HG03135 (cell line): ENCODE measurements around the gene CREB3L1.

Experiments used
- ATAC-seq: cut with Tn5 transposase; IDR thresholded peaks from one replicate; pipeline ENCODE4 v1.9.1; 2021; ENCODE audit warnings: mild to moderate bottlenecking, moderate library complexity; ENCODE audit not compliant: unreplicated experiment

Gene CREB3L1, protein sequence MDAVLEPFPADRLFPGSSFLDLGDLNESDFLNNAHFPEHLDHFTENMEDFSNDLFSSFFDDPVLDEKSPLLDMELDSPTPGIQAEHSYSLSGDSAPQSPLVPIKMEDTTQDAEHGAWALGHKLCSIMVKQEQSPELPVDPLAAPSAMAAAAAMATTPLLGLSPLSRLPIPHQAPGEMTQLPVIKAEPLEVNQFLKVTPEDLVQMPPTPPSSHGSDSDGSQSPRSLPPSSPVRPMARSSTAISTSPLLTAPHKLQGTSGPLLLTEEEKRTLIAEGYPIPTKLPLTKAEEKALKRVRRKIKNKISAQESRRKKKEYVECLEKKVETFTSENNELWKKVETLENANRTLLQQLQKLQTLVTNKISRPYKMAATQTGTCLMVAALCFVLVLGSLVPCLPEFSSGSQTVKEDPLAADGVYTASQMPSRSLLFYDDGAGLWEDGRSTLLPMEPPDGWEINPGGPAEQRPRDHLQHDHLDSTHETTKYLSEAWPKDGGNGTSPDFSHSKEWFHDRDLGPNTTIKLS

DNA sequence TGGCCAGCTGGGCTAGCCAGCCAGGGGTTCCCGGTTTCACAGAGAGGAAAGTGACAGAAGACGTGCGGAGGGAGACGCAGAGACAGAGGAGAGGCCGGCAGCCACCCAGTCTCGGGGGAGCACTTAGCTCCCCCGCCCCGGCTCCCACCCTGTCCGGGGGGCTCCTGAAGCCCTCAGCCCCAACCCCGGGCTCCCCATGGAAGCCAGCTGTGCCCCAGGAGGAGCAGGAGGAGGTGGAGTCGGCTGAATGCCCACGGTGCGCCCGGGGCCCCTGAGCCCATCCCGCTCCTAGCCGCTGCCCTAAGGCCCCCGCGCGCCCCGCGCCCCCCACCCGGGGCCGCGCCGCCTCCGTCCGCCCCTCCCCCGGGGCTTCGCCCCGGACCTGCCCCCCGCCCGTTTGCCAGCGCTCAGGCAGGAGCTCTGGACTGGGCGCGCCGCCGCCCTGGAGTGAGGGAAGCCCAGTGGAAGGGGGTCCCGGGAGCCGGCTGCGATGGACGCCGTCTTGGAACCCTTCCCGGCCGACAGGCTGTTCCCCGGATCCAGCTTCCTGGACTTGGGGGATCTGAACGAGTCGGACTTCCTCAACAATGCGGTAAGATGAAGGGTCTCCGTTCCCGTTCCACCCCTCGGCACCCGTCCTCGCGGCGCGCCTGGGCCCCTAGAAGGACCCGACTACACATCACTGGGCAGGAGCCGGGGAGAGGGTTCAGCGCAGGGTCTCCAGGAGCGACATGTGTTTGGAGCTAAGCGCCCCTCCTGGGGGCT, at the start of gene CREB3L1:
TSS of gene CREB3L1 (plus strand) at position 41 of the 765 bp plus-strand sequence. CDS start at position 491, 450 bp downstream.
- ATAC-seq: no peak

DNA sequence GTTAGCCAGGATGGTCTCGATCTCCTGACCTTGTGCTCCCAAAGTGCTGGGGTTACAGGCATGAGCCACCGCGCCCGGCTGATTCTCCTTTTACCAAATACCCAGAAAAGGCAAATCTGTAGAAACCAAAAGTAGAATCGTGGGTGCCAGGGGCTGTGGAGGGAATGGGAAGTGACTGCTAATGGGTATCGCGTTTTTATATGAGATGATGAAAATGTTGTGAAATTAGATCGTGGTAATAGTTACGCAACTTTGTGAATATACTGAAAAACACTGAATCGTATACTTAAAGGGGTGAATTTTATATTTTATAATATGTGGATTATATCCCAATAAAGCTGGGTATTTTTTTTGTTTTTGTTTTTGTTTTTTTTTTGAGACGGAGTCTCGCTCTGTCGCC, 48.2 kb upstream of the CREB3L1 start:
- ATAC-seq: no peak

DNA sequence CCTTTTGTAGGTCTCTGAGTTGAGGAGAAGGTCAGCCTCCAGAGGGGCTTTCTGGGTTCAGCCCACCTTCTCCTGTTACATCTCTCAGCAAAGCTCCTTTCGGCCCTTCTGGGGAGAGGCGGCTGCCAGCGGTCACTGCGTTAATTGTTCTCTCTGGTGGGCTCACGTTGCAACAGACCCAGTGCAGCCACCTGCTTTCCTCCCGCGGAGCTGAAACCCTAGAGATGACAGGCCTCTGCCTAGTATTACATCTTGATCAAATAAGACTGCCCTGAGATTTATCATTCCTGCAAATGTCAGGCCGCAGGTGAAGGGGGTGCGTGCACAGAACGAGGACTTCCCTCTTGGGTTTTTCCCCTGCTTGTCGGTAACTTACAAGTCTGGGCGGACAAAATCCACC, 43.2 kb upstream of the CREB3L1 start:
- no peak for ATAC-seq

DNA sequence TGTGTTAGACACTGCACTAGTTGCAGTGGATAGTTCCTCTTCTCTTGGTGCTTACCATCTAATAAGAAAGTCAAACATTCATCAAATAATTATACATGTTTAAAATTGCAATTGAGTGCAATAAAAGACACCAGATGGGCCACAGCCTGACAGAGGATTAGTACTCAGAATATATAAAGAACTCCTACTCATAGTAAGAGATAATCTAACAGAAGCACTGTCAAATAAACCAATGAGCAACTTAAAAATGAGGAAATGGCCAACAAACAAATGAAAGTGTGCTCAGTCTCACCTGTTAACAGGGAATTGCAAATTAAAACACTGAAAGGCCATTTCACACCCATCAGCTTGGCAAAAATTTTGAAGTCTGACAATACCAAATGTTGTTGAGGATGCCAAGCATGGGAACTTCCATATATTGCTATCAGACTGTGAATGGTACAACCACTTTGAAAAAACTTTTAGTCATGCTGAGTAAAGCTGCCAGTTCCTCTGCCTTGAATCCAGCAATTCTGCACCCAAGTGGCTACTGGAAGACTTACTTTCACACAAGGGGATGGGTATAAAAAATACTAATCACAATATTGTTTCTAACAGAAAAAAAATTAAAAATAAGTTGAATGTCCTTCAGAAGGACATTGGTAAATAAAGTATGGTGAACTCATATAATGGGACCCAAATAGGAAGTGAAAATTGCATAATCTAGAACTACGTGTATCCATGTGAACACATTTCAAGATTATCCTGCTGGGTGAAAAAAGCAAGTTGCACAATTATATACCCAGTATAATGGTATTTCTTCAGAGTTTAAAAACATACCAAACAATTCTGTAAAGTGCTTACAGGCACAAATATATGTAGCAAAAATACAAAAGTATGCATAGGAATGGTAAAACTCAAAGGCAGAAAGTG, 41.4 kb upstream of the CREB3L1 start:
- no peak for ATAC-seq

DNA sequence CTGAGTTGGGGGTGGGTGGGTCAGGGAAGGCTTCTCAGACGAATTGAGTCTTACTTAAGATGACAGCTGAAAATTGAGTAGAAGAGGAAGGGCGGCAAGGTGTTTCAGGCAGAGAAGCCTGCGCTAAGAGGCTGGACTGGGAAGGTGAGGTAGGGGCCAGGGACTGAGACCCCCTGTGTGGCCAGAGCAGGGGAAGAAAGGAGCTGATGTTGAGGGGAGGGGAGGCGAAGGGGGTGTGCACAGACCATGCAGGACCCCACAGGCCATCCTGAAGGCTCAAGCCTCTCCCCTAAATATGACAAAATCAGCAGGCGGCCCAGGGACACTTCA, 40.6 kb upstream of the CREB3L1 start:
- ATAC-seq: no peak

DNA sequence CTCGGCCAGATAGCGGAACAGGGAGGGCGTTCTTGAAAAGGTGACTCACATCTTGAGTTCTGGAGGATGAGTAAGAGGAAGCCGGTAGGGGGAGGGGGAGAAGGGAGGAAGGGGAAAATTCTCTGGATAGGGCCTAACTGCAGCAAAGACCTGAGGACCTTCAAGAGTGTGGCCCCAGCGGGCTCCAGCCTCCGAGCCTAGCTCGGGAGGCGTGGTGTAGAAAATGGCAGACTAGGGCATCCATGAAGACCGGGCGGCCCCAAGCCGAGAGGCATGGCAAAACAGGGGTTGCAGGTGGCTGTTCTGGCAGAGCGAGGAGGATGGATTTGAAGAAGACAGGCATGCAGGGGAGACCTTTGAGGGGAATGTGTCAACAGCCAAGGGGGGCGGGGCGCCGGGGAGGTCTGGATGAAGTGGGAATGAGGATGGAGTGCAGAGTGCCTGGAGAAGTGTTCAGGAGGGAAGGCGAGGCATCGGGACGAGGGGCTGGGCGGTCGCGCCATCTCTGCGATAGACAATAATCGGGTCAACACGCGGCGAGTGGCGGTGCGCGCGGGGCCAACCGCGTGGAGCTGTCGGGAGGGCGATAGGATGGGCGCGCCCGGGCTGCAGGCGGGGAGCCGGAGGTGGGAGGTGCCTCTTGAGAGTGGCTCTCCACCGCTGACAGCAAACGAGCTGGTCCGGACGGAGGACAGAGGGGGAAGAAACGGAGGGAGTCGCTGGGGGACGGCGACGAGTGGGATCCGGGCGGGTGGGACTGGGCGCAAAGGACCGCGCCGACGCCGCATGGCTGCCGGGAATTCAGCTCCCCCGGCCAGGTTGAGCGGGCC, 40.0 kb upstream of the CREB3L1 start:
- ATAC-seq: no peak

DNA sequence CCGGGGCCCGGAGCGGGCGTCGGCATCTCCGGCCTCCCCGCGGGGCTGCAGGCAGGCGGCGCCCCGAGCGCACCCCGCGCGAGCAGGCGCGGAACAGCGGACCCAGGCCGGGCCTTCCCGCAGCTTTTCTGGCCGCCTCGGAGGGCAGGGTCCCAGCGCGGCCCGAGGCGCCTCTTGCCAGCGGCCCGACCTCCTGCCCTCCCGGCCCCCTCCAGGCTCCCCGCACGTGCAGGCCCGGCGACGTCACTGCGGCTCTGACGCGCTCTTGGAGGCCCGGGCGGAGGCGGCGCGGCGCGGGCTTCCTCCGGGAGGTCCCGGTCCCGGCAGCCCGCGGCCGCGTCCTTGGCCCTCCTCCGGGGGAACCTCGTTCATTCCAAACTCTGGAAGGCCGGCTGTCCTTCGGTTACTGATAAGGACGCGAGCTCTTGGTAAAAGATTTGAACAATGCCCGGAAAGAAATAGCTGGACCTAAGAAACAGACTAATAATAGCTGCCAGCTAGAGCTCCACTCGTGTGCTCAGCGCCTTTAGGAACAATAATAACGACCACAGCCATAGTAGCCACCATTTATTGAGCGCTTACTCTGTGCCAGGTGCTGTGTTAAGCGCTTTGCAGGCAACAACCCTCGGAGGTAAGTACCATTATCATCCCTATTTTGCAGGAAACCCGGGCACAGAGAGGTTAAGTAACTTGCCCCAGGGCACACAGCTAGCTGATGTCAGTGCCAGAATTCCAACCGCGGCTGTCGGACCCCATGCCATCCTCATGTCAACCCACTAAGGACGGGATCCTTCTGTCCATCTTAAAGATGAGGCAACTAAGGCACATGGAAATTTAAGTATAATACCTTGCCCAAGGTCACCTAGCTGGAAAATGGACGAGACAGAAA, 39.1 kb upstream of the CREB3L1 start:
- no peak for ATAC-seq

DNA sequence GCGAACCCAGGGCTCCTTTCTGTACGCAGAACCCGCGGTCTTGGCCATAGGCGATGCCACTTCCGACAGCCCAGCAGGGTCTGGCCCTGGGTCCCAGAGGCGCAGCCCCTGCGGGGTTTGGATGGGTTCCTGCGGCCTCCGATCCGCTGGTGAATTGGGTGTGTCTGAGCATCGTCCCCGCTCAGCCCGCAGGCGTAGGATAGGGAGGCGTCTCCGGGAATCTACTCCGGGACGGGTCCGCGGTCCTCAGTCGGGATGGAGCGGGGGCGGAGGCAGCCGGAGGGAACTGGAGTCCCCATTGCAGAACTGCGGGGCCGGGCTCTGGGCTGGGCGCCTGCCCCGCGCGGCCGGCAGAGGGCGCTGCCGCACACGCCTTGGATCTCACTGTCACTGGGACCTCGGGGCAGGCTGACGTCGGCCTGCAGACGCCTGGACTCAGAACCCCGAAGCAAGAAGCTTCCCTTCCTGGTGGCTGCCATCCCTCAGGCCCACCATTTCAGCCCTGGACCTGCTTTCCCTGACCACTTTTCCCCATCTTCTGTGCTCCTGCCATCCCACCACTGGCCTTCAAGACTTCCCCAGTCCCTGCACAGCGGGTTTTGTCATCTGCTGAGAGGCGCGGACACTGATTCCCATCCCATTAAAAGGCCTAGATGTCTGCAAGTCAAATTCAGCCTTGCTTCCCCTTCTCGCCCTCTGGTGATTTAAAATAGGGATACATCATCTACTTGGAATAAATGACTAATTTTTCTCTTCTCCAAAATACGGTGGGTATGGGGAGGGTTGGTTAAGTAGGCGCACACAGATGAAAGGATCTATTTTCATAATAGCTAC, 38.3 kb upstream of the CREB3L1 start:
- ATAC-seq: peak; percentile 67

DNA sequence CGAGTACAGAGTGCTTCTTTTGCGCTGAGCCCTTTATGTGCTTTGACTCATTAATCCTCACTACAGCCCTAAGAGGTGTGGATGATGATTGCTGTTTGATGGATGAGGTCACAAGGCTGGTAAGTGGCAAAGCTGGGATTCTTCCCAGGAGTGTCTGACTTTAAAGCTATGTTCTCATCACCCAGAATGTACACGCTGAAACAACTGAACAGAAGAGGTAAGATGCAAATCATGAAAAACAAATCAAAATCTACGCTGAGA, 37.7 kb upstream of the CREB3L1 start:
- ATAC-seq: no peak

DNA sequence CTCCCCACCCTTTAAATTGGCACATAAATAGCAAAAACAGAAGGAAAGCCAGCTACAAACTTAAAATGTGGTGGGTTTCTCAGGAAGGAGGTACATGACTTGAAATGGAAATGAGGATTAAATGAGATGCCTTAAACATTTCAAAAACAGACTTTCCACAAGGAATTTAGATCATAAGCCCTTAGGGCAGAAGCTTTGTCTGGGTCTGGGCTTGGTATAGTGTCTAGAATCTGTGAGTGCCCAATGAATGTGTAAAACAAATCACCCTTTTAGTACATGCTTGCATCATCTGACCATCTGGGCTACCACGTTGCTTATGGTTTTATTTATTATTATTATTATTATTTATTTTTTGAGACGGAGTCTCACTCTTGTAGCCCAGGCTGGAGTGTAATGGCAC, 37.1 kb upstream of the CREB3L1 start:
- no peak for ATAC-seq

DNA sequence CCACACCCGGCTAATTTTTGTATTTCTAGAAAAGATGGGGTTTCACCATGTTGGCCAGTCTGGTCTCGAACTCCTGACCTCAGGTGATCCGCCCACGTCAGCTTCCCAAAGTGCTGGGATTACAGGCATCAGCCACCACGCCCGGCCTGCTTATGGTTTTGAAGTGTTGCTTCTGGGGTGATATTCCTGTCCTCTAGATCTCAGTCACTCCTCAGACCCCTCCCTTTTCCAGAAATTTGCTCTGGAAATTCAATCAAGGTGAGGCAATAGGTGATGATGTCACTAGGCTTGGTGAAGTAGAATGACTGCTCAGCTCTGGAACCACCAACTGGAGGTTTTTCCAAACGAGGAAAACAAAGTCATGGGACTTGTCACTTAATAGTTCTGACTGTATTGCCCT, 36.6 kb upstream of the CREB3L1 start:
- ATAC-seq: no peak

DNA sequence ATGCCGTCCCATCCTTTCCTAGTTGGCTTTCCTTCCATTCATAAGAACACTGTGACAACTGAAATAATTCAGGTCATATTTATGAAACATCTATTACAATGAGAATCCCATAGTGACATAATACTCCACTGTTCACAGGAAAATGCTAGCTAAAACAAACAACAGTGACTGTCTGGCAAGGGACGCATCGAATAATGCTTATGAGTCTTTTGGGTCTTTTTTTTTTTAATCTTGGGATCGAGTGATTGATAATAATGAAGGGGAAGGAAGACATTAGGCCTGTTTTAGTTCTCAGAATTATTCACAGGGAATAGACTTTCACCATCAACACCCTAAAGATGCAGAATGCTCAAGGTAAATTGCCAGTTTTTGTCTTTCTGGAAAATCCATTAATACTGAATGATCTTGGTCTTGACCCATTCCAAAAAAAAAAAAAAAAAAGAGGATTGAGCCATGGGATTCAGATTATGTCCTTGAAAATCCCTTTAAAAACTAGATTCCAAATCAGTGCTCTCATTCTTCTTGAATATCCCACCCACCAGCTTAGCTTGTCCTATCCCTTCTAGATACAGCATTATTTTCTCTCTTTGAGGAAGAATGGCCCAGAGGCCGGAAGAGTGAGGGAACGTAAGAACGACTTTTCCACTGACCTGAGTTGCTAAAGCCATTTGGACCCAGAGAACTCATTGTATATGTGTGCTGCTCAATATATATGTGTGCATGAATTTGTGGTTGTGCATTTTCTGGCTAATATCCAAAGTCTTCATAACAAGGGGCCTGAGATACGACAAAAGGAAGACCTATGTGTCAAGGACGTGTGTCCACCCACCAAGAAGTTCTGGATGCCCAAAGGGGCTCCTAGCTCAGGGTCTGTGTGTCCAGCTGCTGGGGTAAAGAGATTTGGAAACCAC, 35.2 kb upstream of the CREB3L1 start:
- ATAC-seq: no peak

DNA sequence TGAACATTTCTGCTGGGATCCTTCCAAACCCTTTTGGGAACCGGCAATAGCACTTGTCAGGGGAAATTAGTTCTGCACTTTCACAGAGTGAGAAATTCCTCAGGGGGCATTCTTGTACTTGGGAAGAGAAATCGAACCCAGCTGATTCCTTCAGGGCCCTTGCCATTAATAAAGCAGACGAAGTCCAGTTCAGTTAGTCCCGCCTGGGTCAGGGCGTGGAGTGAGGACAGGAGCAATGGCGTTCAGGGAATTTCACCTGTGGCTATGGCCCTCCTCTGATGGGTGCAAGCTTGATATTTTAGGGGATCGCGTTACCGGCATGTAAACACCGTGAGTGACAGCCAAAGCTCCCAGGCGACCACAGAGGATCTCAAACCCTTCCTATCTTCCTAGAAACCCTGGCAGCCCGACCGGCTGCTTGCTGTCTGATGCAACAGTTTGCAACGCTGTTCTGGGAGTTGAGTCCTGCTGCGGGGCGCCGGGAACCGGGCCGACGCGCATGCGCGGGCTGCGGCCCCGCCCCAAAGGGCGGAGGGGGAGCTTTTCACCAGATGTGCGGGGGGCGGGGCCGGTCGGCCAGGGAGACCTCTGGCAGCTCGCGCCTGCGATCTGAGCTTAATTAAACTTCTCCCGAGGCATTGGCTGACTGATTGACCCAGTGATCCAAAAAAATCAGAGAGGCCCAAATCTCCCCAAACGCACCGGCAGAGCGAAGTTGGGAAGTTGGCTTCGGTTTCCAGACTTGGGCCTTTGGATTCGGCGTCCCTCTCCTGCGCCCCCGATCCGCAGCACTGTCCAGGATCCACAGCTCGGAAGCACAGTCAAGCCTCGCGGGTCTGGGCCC, 34.3 kb upstream of the CREB3L1 start:
- peak; percentile 70 for ATAC-seq

DNA sequence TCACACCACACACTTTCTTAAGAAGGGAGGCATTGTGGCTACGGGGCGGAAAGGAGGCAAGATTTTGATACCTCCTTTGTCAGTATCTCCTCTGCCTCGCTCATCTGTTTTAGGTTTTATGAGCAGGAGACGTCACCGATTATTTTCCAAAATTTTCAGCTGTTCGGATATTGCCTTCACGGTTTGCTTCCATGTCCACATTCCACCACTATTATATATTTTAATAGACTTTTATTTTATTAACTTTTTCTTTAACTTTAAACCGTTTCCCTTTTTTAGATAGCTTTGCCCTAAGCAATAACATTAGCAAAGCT, 33.7 kb upstream of the CREB3L1 start:
- no peak for ATAC-seq

DNA sequence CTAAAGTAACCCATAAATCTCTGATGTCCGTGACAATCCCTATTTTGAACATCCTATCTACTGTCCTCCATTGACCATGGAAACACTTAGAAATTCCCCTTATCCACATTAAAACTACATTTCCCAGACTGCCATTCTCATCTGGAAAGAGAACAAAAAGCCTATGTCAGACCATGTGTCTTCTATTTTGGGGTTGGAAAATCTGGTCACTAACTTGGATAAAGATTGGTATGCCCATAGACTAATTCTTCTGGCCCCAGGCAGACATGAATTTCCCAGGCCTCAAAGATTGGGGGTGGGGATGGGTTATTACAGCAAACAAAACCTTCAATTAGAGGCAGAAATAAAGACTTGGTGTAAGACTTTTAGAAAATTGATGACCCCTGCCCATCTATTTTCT, 30.9 kb upstream of the CREB3L1 start:
- no peak for ATAC-seq

DNA sequence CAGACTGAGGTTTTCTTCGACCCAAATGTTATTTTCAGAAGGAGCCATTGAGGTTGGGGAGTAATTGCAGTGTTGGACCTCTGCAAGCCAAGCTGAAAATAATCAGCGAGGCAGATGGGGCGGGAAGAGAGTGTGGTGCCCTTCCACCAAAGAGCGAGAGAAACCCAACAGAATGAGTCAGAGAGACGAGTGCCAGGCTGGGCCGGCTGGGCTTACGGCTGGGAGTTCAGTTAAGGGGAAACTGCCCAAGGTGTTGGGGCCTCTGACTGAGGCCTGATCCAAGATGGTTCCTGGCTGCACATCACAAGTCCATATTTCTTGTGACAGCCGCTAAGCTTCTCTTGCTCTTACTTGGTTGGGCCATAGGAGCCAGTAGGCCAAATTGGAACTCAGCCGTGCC, 30.4 kb upstream of the CREB3L1 start:
- no peak for ATAC-seq

DNA sequence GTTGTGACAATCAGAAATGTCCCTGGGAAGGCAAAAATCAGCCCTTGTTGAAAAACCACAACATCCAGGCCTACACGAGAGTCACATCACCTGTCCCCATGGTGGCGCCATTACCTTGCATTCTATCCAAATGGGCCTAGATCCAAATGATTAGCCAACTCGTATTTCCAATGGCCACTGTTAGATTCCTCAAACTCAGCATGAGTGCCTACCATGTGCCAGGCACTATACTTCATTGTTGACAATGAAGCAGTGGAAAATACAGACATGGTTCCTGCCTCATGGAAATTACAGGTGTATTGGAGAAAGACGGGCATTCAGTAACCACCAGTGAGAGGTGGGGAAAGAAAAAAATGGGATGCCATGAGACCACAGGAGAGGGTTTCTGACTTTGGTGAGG, 29.8 kb upstream of the CREB3L1 start:
- ATAC-seq: no peak
